ENCODE results near the gene TSPAN11. TPM values are rescaled to one million over a fixed set of nuclear protein-coding genes. Genes with fewer than 3 reads are reported as not detected.

The TSPAN11 gene
- total RNA-seq, 1 experiment from 2014 or later = not detected

GRCh38 chr12:30993766-30994165 lies 67.2 kb downstream of the TSPAN11 start:
- TF ChIP-seq CTCF (IDR thresholded peaks at IDR 0.05; ENCODE audit: insufficient read depth in 1 of 2, low read depth in 1 of 2, low read length in 1 of 2, severe bottlenecking in 1 of 2, unreplicated experiment in 1 of 2) = no peak
- no peaks in the 10 kb centered on the region for H3K4me1 Mint-ChIP-seq (ENCODE audit: low read depth, unreplicated experiment)
- intact Hi-C loops (cut with micrococcal nuclease; ENCODE audit: unreplicated experiment) = no loop called here
- no peak overlapping the region for H3K4me3 ChIP-seq (ENCODE audit: low read depth, low read length)
- no peaks in the 10 kb centered on the region for H3K36me3 ChIP-seq (ENCODE audit: control insufficient read depth, insufficient read depth, low read length)
- BruUV-seq (replicated peaks) = no TSS peak
- CTCF ChIA-PET = no interaction called here
- H3K9me3 Mint-ChIP-seq (ENCODE audit: unreplicated experiment) = no peaks in the 10 kb centered on the region
- H3K27me3 ChIP-seq (replicated peaks; ENCODE audit: control insufficient read depth, insufficient read depth, low read length) = no peaks in the 10 kb centered on the region; the same call in 1 of the 2 replicates
- no peak for DNase-seq
- POLR2A ChIA-PET = no interaction called here
- no peaks in the 10 kb centered on the region for H3K9me3 ChIP-seq
- no peak overlapping the region for H3K4me3 Mint-ChIP-seq (ENCODE audit: unreplicated experiment)
- H3K4me1 ChIP-seq = peaks cover 7% of the 10 kb centered on the region; the same call in 1 of the 2 replicates
- no peaks in the 10 kb centered on the region for H3K36me3 Mint-ChIP-seq (ENCODE audit: insufficient read depth, unreplicated experiment)
- no peaks in the 10 kb centered on the region for H3K27me3 Mint-ChIP-seq (ENCODE audit: insufficient read depth, unreplicated experiment)
- no peak overlapping the region for H3K27ac Mint-ChIP-seq (ENCODE audit: unreplicated experiment)

GRCh38 chr12:30994274-30994673 lies 67.7 kb downstream of the TSPAN11 start:
- Mint-ChIP-seq H3K4me3 (ENCODE audit: unreplicated experiment) (no peak overlapping the region), H3K4me1 (ENCODE audit: low read depth, unreplicated experiment) (no peaks in the 10 kb centered on the region), H3K27me3 (ENCODE audit: insufficient read depth, unreplicated experiment) (no peaks in the 10 kb centered on the region), H3K9me3 (ENCODE audit: unreplicated experiment) (no peaks in the 10 kb centered on the region), H3K36me3 (ENCODE audit: insufficient read depth, unreplicated experiment) (no peaks in the 10 kb centered on the region), H3K27ac (ENCODE audit: unreplicated experiment) (no peak overlapping the region)
- TF ChIP-seq CTCF (IDR thresholded peaks at IDR 0.05; ENCODE audit: insufficient read depth in 1 of 2, low read depth in 1 of 2, low read length in 1 of 2, severe bottlenecking in 1 of 2, unreplicated experiment in 1 of 2) = no peak
- DNase-seq = no peak
- intact Hi-C loops (cut with micrococcal nuclease; ENCODE audit: unreplicated experiment) = no loop called here
- Histone ChIP-seq H3K4me3 (ENCODE audit: low read depth, low read length) (no peak overlapping the region), H3K27me3 (replicated peaks; ENCODE audit: control insufficient read depth, insufficient read depth, low read length) (no peaks in the 10 kb centered on the region; the same call in 1 of the 2 replicates), H3K4me1 (peaks cover 7% of the 10 kb centered on the region; the same call in 1 of the 2 replicates), H3K36me3 (ENCODE audit: control insufficient read depth, insufficient read depth, low read length) (no peaks in the 10 kb centered on the region), H3K9me3 (no peaks in the 10 kb centered on the region)
- POLR2A ChIA-PET = no interaction called here
- no TSS peak for BruUV-seq (replicated peaks)
- CTCF ChIA-PET = no interaction called here

- no peak overlapping the region for H3K4me3 ChIP-seq (ENCODE audit: low read depth, low read length)
- H3K4me1 ChIP-seq = peaks cover 7% of the 10 kb centered on the region; the same call in 1 of the 2 replicates
- H3K36me3 ChIP-seq (ENCODE audit: control insufficient read depth, insufficient read depth, low read length) = no peaks in the 10 kb centered on the region
- Mint-ChIP-seq H3K4me1 (ENCODE audit: low read depth, unreplicated experiment) (no peaks in the 10 kb centered on the region), H3K27me3 (ENCODE audit: insufficient read depth, unreplicated experiment) (peaks cover 9% of the 10 kb centered on the region), H3K9me3 (ENCODE audit: unreplicated experiment) (no peaks in the 10 kb centered on the region), H3K27ac (ENCODE audit: unreplicated experiment) (no peak overlapping the region), H3K4me3 (ENCODE audit: unreplicated experiment) (no peak overlapping the region), H3K36me3 (ENCODE audit: insufficient read depth, unreplicated experiment) (no peaks in the 10 kb centered on the region)
- H3K9me3 ChIP-seq = no peaks in the 10 kb centered on the region
- BruUV-seq (replicated peaks) = no TSS peak
- intact Hi-C loops (cut with micrococcal nuclease; ENCODE audit: unreplicated experiment) = no loop called here
- CTCF ChIA-PET = interaction anchor here (0.6 kb wide), 1 partner anchor 77 kb away, joined by 4 read pairs; no protein-coding TSS in a partner anchor
- no peak for DNase-seq
- no peaks in the 10 kb centered on the region; the same call in 1 of the 2 replicates for H3K27me3 ChIP-seq (replicated peaks; ENCODE audit: control insufficient read depth, insufficient read depth, low read length)
- POLR2A ChIA-PET = no interaction called here
- no peak for TF ChIP-seq CTCF (IDR thresholded peaks at IDR 0.05; ENCODE audit: insufficient read depth in 1 of 2, low read depth in 1 of 2, low read length in 1 of 2, severe bottlenecking in 1 of 2, unreplicated experiment in 1 of 2)
These were observed 69.7 kb downstream of the TSPAN11 start for GRCh38 chr12:30996255-30996654.
